H1 (cell line): ENCODE results near the gene NECTIN2.

Experiments
- CTCF ChIP-seq, 3 experiments: IDR thresholded peaks; 1 replicate in 2 of 3; 2 replicates in 1 of 3; pipeline versions ENCODE4 v1.5.1 to v1.6.1; 2011; ENCODE audit warnings: low read length in 3 of 3, mild to moderate bottlenecking in 3 of 3, inconsistent platforms in 2 of 3, low read depth in 1 of 3, moderate library complexity in 1 of 3; ENCODE audit not compliant: insufficient read depth in 1 of 3; ENCODE audit errors: control extremely low read depth in 1 of 3
- RXRA ChIP-seq: IDR thresholded peaks from 2 replicates; pipeline ENCODE4 v1.6.1; 2011; ENCODE audit warnings: low read depth, mild to moderate bottlenecking, low read length, moderate library complexity; ENCODE audit not compliant: insufficient read depth
- SP1 ChIP-seq: IDR thresholded peaks from 2 replicates; pipeline ENCODE4 v1.6.1; 2011; ENCODE audit warnings: low read depth, low read length
- SRF ChIP-seq: IDR thresholded peaks from 2 replicates; pipeline ENCODE4 v1.6.1; 2011; ENCODE audit warnings: mild to moderate bottlenecking, low read depth, low read length, moderate library complexity
- SUZ12 ChIP-seq: fragments of 200-600 bp; sonication (generic); IDR thresholded peaks from 2 replicates; pipeline ENCODE4 v1.6.1; 2012; ENCODE audit warnings: mild to moderate bottlenecking, inconsistent platforms, low read length, moderate library complexity, mixed read lengths
- TAF1 ChIP-seq: IDR thresholded peaks from 2 replicates; pipeline ENCODE4 v1.6.1; 2011; ENCODE audit warnings: mild to moderate bottlenecking, low read depth, low read length
- TAF7 ChIP-seq: optimal IDR thresholded peaks from 2 replicates; pipeline ENCODE3; 2011; ENCODE audit warnings: low read depth, mild to moderate bottlenecking, inconsistent platforms, low read length, moderate library complexity, borderline replicate concordance
- USF2 ChIP-seq: IDR thresholded peaks from 2 replicates; pipeline ENCODE4 v1.6.1; 2011; ENCODE audit warnings: low read length, improper control_type of control experiment

DNA sequence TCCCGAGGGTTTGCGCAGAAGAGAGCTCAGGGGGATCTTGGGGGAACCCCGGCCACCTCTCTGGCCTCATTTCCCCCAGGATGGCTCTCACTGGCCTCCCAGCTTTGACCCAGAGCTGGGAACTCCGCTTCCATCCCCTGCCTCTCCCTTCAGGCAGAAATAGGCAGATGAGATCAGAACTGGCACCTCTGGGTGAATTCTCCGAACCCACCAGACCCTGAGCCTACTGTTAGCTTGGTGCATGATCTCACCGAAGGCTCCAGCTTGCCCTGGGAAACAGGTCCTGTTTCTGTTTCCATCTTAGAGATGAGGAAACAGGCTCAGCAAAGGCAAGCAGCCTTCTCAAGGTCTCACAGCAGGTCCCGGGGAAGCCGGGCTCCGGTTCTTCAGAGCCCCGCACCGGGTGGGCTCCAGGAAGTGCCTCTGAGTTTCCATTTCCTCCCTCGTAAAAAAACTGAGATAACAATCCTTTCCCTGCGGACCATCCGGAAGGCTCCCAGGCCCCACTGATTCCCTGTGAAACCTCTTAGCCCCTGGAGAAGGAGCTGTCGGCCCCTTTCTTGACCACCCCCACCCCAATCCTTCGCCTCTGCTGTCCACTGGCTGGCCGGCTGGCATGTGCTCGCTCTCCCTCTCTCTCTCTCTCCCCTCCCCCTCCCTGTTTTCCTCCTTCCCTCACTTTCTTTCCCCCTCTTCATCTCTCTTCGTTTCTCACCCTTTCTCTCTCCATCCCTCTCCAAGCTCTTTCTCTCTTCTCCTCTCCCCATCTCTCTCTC is 2.1 kb downstream of the NECTIN2 start:
- TF ChIP-seq TAF1 (peak; percentile 38), USF2 (no peak), TAF7 (no peak), CTCF (IDR thresholded peaks at IDR 0.05; ENCODE audit: control extremely low read depth in 1 of 3, insufficient read depth in 1 of 3, low read depth in 1 of 3, low read length in 3 of 3) (no peak), SUZ12 (no peak), SP1 (no peak), SRF (no peak), RXRA (no peak)
